Measurements from ENCODE around the gene NHSL1.

Gene NHSL1

GRCh38 chr6:138489846-138490245 is 9.4 kb downstream of the NHSL1 start:
- 100% methylated on average over 1 of the region's 2 CpGs for WGBS (ENCODE audit: insufficient coverage)
- no peaks in the 10 kb centered on the region for H3K4me1 ChIP-seq (ENCODE audit: control extremely low read depth in 1 of 4, control insufficient read depth in 4 of 4, insufficient read depth in 4 of 4, low read length in 3 of 4)
- H3K27ac ChIP-seq (ENCODE audit: insufficient read depth in 1 of 2, low read depth in 1 of 2, low read length in 2 of 2, poor library complexity in 1 of 2, severe bottlenecking in 2 of 2), result no peak overlapping the region
- H3K9me3 ChIP-seq (ENCODE audit: control extremely low read depth in 1 of 5, control insufficient read depth in 4 of 5, insufficient read depth in 2 of 5, low read depth in 1 of 5, low read length in 4 of 5), result no peaks in the 10 kb centered on the region
- CTCF ChIA-PET, result interaction anchor here (0.7 kb wide), 2 partner anchors 71 to 490 kb away, joined by 3 read pairs; no protein-coding TSS in a partner anchor
- no peaks in the 10 kb centered on the region for H3K36me3 ChIP-seq (ENCODE audit: control insufficient read depth in 4 of 4, insufficient read depth in 4 of 4, low read length in 3 of 4)
- DNase-seq, result no peak
- no peaks in the 10 kb centered on the region for H3K27me3 ChIP-seq (replicated peaks in 2 of 5; ENCODE audit: control insufficient read depth in 4 of 5, insufficient read depth in 5 of 5, low read length in 4 of 5)
- POLR2A ChIA-PET, result no interaction called here
- H3K4me3 ChIP-seq (ENCODE audit: control insufficient read depth in 1 of 7, extremely low read depth in 1 of 7, insufficient read depth in 4 of 7, low read depth in 2 of 7, low read length in 6 of 7), result no peak overlapping the region

DNA sequence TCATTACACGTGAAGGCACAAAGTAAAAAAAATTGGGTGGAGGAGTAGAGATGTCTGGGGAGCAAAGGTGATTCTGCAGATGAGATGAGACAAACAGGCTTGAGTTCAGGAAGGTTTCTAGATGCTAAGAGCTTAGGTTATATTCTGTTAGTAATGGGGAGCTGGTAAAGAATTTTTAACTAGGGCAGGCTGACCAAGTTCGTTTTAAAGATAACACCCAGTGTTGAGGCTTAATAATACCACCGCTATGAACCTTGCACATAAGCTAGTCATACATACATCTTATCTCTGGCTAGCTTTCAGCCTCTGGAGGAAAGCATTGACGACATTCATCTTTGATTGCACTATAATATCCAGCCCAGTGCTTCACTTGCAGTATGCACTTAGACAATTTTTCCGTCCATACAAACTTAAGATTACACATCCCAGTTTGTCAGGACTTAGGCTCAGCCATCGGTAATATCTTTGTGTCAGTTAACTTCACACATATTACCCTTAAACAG is 12.1 kb downstream of the NHSL1 start:
- H3K9me3 ChIP-seq (ENCODE audit: control extremely low read depth in 1 of 5, control insufficient read depth in 4 of 5, insufficient read depth in 2 of 5, low read depth in 1 of 5, low read length in 4 of 5), result no peaks in the 10 kb centered on the region
- no peaks in the 10 kb centered on the region for H3K36me3 ChIP-seq (ENCODE audit: control insufficient read depth in 4 of 4, insufficient read depth in 4 of 4, low read length in 3 of 4)
- POLR2A ChIA-PET, result no interaction called here
- H3K27me3 ChIP-seq (replicated peaks in 2 of 5; ENCODE audit: control insufficient read depth in 4 of 5, insufficient read depth in 5 of 5, low read length in 4 of 5), result no peaks in the 10 kb centered on the region
- 98% methylated on average over 4 of the region's 6 CpGs for WGBS (ENCODE audit: insufficient coverage)
- no peak for DNase-seq
- CTCF ChIA-PET, result interaction anchor here (1.0 to 1.2 kb wide), 2 partner anchors 12 to 21 kb away, joined by 3 read pairs; no protein-coding TSS in a partner anchor
- no peak overlapping the region for H3K27ac ChIP-seq (ENCODE audit: insufficient read depth in 1 of 2, low read depth in 1 of 2, low read length in 2 of 2, poor library complexity in 1 of 2, severe bottlenecking in 2 of 2)
- H3K4me1 ChIP-seq (ENCODE audit: control extremely low read depth in 1 of 4, control insufficient read depth in 4 of 4, insufficient read depth in 4 of 4, low read length in 3 of 4), result no peaks in the 10 kb centered on the region
- no peak overlapping the region for H3K4me3 ChIP-seq (ENCODE audit: control insufficient read depth in 1 of 7, extremely low read depth in 1 of 7, insufficient read depth in 4 of 7, low read depth in 2 of 7, low read length in 6 of 7)

GRCh38 chr6:138486249-138487101 is 12.8 kb downstream of the NHSL1 start:
- Histone ChIP-seq H3K4me3 (ENCODE audit: control insufficient read depth in 1 of 7, extremely low read depth in 1 of 7, insufficient read depth in 4 of 7, low read depth in 2 of 7, low read length in 6 of 7) (no peak overlapping the region), H3K9me3 (ENCODE audit: control extremely low read depth in 1 of 5, control insufficient read depth in 4 of 5, insufficient read depth in 2 of 5, low read depth in 1 of 5, low read length in 4 of 5) (no peaks in the 10 kb centered on the region), H3K27ac (ENCODE audit: insufficient read depth in 1 of 2, low read depth in 1 of 2, low read length in 2 of 2, poor library complexity in 1 of 2, severe bottlenecking in 2 of 2) (no peak overlapping the region), H3K4me1 (ENCODE audit: control extremely low read depth in 1 of 4, control insufficient read depth in 4 of 4, insufficient read depth in 4 of 4, low read length in 3 of 4) (no peaks in the 10 kb centered on the region), H3K36me3 (ENCODE audit: control insufficient read depth in 4 of 4, insufficient read depth in 4 of 4, low read length in 3 of 4) (no peaks in the 10 kb centered on the region), H3K27me3 (replicated peaks in 2 of 5; ENCODE audit: control insufficient read depth in 4 of 5, insufficient read depth in 5 of 5, low read length in 4 of 5) (no peaks in the 10 kb centered on the region)
- 94% methylated on average over 3 of the region's 4 CpGs for WGBS (ENCODE audit: insufficient coverage)
- no peak for DNase-seq
- POLR2A ChIA-PET, result no interaction called here
- CTCF ChIA-PET, result interaction anchor here (1.0 to 1.2 kb wide), 2 partner anchors 11 to 22 kb away, joined by 3 read pairs; no protein-coding TSS in a partner anchor

- Histone ChIP-seq H3K4me1 (ENCODE audit: control extremely low read depth in 1 of 4, control insufficient read depth in 4 of 4, insufficient read depth in 4 of 4, low read length in 3 of 4) (no peaks in the 10 kb centered on the region), H3K9me3 (ENCODE audit: control extremely low read depth in 1 of 5, control insufficient read depth in 4 of 5, insufficient read depth in 2 of 5, low read depth in 1 of 5, low read length in 4 of 5) (no peaks in the 10 kb centered on the region), H3K27me3 (replicated peaks in 2 of 5; ENCODE audit: control insufficient read depth in 4 of 5, insufficient read depth in 5 of 5, low read length in 4 of 5) (no peaks in the 10 kb centered on the region), H3K36me3 (ENCODE audit: control insufficient read depth in 4 of 4, insufficient read depth in 4 of 4, low read length in 3 of 4) (no peaks in the 10 kb centered on the region), H3K27ac (ENCODE audit: insufficient read depth in 1 of 2, low read depth in 1 of 2, low read length in 2 of 2, poor library complexity in 1 of 2, severe bottlenecking in 2 of 2) (no peak overlapping the region), H3K4me3 (ENCODE audit: control insufficient read depth in 1 of 7, extremely low read depth in 1 of 7, insufficient read depth in 4 of 7, low read depth in 2 of 7, low read length in 6 of 7) (no peak overlapping the region)
- ChIA-PET CTCF (no interaction called here), POLR2A (no interaction called here)
- DNase-seq, result no peak
- 99% methylated on average over 11 of the region's 13 CpGs for WGBS (ENCODE audit: insufficient coverage)
Observed at GRCh38 chr6:138485586-138486248, 13.6 kb downstream of the NHSL1 start.

DNA sequence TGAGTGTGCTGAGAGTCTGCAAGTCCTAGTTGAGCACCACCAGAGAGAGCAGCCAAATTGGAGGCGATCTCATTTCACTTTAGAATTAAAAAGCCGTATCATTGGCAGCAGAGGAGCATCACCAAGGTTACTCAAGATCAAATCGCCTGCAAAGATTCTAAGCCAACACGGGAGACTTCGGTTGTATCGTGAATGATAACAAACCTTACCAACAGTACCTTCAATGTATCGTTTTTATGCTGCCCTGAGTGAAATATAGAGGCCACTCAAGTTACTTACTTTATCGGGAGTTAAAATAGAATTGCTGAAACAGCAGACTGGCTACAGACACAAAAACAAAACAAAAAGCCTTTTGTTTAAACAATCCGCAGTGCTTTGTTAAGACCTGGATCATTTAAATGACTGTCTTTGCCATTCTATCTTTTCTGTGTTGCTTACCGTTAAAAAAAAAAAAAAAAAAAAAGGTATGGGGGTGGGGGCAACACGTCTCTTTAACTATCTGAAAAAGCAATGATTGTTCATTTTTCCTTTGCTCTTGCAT is 14.2 kb downstream of the NHSL1 start:
- CTCF ChIA-PET, result no interaction called here
- no peaks in the 10 kb centered on the region for H3K9me3 ChIP-seq (ENCODE audit: control extremely low read depth in 1 of 5, control insufficient read depth in 4 of 5, insufficient read depth in 2 of 5, low read depth in 1 of 5, low read length in 4 of 5)
- DNase-seq, result no peak
- H3K27me3 ChIP-seq (replicated peaks in 2 of 5; ENCODE audit: control insufficient read depth in 4 of 5, insufficient read depth in 5 of 5, low read length in 4 of 5), result no peaks in the 10 kb centered on the region
- no peaks in the 10 kb centered on the region for H3K36me3 ChIP-seq (ENCODE audit: control insufficient read depth in 4 of 4, insufficient read depth in 4 of 4, low read length in 3 of 4)
- no peak overlapping the region for H3K4me3 ChIP-seq (ENCODE audit: control insufficient read depth in 1 of 7, extremely low read depth in 1 of 7, insufficient read depth in 4 of 7, low read depth in 2 of 7, low read length in 6 of 7)
- no peak overlapping the region for H3K27ac ChIP-seq (ENCODE audit: insufficient read depth in 1 of 2, low read depth in 1 of 2, low read length in 2 of 2, poor library complexity in 1 of 2, severe bottlenecking in 2 of 2)
- POLR2A ChIA-PET, result no interaction called here
- 98% methylated on average over 9 of the region's 11 CpGs for WGBS (ENCODE audit: insufficient coverage)
- no peaks in the 10 kb centered on the region for H3K4me1 ChIP-seq (ENCODE audit: control extremely low read depth in 1 of 4, control insufficient read depth in 4 of 4, insufficient read depth in 4 of 4, low read length in 3 of 4)

- Histone ChIP-seq H3K4me1 (ENCODE audit: control extremely low read depth in 1 of 4, control insufficient read depth in 4 of 4, insufficient read depth in 4 of 4, low read length in 3 of 4) (no peaks in the 10 kb centered on the region), H3K4me3 (ENCODE audit: control insufficient read depth in 1 of 7, extremely low read depth in 1 of 7, insufficient read depth in 4 of 7, low read depth in 2 of 7, low read length in 6 of 7) (no peak overlapping the region), H3K27ac (ENCODE audit: insufficient read depth in 1 of 2, low read depth in 1 of 2, low read length in 2 of 2, poor library complexity in 1 of 2, severe bottlenecking in 2 of 2) (no peak overlapping the region), H3K9me3 (ENCODE audit: control extremely low read depth in 1 of 5, control insufficient read depth in 4 of 5, insufficient read depth in 2 of 5, low read depth in 1 of 5, low read length in 4 of 5) (no peaks in the 10 kb centered on the region), H3K36me3 (ENCODE audit: control insufficient read depth in 4 of 4, insufficient read depth in 4 of 4, low read length in 3 of 4) (no peaks in the 10 kb centered on the region), H3K27me3 (replicated peaks in 2 of 5; ENCODE audit: control insufficient read depth in 4 of 5, insufficient read depth in 5 of 5, low read length in 4 of 5) (no peaks in the 10 kb centered on the region)
- WGBS (ENCODE audit: insufficient coverage), result no CpG with 5 or more reads among the region's 3 CpGs
- no peak for DNase-seq
- POLR2A ChIA-PET, result no interaction called here
- CTCF ChIA-PET, result no interaction called here
Observed at GRCh38 chr6:138484018-138484731, 15.1 kb downstream of the NHSL1 start.

Measured in common myeloid progenitor, CD34-positive (primary cell).